Epithelial cell of proximal tubule (primary cell): Measurements from ENCODE around the gene CELSR1. TPM values are rescaled to one million over a fixed set of nuclear protein-coding genes. Genes with fewer than 3 reads are reported as not detected.

ENCODE experiments used
- DNase-seq: peaks from one replicate; pipeline ENCODE4 v3.0.0-alpha.2; 2011; ENCODE audit warnings: low read depth
- H3K4me3 ChIP-seq: 2 replicates; pipeline ENCODE4 v1.5.1; 2011; ENCODE audit warnings: low read depth, mild to moderate bottlenecking, low read length
- CTCF ChIP-seq: conservative IDR thresholded peaks from 2 replicates; pipeline ENCODE4 v1.5.1; 2012; ENCODE audit warnings: low read depth, mild to moderate bottlenecking, low read length
- total RNA-seq: library from RNA; depleted of rRNA; stranded (reverse); fragments of >200 nt; gene quantifications from 2 replicates; pipeline ENCODE4 v1.2.3, GENCODE V29; 2015

Gene CELSR1
- total RNA-seq, 1 donor from 2014 or later = 85.0 TPM

GRCh38 chr22:46499805-46500189, 37.6 kb downstream of the CELSR1 start:
- H3K4me3 ChIP-seq = no peak overlapping the region
- no peak for DNase-seq
- TF ChIP-seq CTCF = no peak

- H3K4me3 ChIP-seq = no peak overlapping the region
- DNase-seq = no peak
- TF ChIP-seq CTCF = no peak
Observed at GRCh38 chr22:46491946-46492345, 45.5 kb downstream of the CELSR1 start.

- no peak overlapping the region for H3K4me3 ChIP-seq
- no peak for TF ChIP-seq CTCF
- no peak for DNase-seq
Observed at GRCh38 chr22:46490538-46490937, 46.9 kb downstream of the CELSR1 start.

- DNase-seq = no peak
- no peak for TF ChIP-seq CTCF
- no peak overlapping the region for H3K4me3 ChIP-seq
Observed at GRCh38 chr22:46486996-46487717, 50.3 kb downstream of the CELSR1 start.

- DNase-seq = peak; percentile 86
- peak overlapping the region; percentile 21 for H3K4me3 ChIP-seq
- no peak for TF ChIP-seq CTCF
Observed at GRCh38 chr22:46484861-46485595, 52.4 kb downstream of the CELSR1 start.

GRCh38 chr22:46484156-46484860, 53.1 kb downstream of the CELSR1 start:
- no peak for DNase-seq
- H3K4me3 ChIP-seq = peak overlapping the region; percentile 21
- no peak for TF ChIP-seq CTCF
